Suprapubic skin (tissue), 4 donors: ENCODE data around the gene SLC66A2.

ENCODE experiments used
- EP300 ChIP-seq: sonication (generic); formaldehyde crosslinking; IDR thresholded peaks from one replicate; pipeline ENCODE4 v1.6.1; 2017; ENCODE audit warnings: antibody characterized with exemption
- POLR2A ChIP-seq, 2 donors: fragments of 450-650 bp; IDR thresholded peaks; one replicate each; pipeline ENCODE4 v1.6.1; 2017; ENCODE audit warnings: antibody characterized with exemption in 2 of 2, mild to moderate bottlenecking in 2 of 2, moderate library complexity in 2 of 2
- POLR2AphosphoS5 ChIP-seq, 3 donors: sonication (generic); formaldehyde crosslinking; IDR thresholded peaks; one replicate each; pipeline ENCODE4 v1.6.1; 2017; ENCODE audit warnings: antibody characterized with exemption in 3 of 3
- TF ChIP-seq, protein P1 (sequence below), 2 donors: fragments of 200-600 bp in 1 of 2; fragments of 450-650 bp in 1 of 2; sonication (generic) in 1 of 2; IDR thresholded peaks; one replicate each; pipeline ENCODE4 v1.5.1; 2016 to 2019; ENCODE audit warnings: antibody characterized with exemption in 2 of 2, mild to moderate bottlenecking in 1 of 2, moderate library complexity in 1 of 2

DNA sequence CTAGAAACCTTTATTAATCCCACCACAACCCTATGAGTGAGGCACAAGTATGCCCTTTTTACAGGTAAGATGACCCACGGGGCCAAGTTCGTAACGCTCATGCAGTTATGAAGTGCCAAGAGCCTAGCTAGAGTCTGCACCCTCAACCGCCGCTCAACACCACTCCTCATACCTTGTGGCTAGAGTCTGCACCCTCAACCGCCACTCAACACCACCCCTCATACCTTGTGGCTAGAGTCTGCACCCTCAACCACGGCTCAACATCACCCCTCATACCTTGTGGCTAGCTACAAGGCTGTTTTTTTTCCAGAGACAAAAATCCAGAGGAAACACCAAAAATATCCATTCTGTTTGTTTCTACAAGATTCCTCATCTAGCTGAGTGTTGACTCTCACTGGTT, 32.3 kb upstream of the SLC66A2 start:
- TF ChIP-seq POLR2AphosphoS5 (IDR thresholded peaks at IDR 0.05) = no peak
- TF ChIP-seq, protein P1, sequence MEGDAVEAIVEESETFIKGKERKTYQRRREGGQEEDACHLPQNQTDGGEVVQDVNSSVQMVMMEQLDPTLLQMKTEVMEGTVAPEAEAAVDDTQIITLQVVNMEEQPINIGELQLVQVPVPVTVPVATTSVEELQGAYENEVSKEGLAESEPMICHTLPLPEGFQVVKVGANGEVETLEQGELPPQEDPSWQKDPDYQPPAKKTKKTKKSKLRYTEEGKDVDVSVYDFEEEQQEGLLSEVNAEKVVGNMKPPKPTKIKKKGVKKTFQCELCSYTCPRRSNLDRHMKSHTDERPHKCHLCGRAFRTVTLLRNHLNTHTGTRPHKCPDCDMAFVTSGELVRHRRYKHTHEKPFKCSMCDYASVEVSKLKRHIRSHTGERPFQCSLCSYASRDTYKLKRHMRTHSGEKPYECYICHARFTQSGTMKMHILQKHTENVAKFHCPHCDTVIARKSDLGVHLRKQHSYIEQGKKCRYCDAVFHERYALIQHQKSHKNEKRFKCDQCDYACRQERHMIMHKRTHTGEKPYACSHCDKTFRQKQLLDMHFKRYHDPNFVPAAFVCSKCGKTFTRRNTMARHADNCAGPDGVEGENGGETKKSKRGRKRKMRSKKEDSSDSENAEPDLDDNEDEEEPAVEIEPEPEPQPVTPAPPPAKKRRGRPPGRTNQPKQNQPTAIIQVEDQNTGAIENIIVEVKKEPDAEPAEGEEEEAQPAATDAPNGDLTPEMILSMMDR (IDR thresholded peaks at IDR 0.05) = no peak
- no peak for TF ChIP-seq EP300
- TF ChIP-seq POLR2A (IDR thresholded peaks at IDR 0.05) = no peak
